ENCODE data around the gene MLH1. TPM values are rescaled to one million over a fixed set of nuclear protein-coding genes. Genes with fewer than 3 reads are reported as not detected.

The MLH1 gene
- total RNA-seq, 1 experiment from 2014 or later: 79.7 TPM

- POLR2A ChIA-PET (ENCODE audit: unreplicated experiment): interaction anchor here (0.7 kb wide), 1 partner anchor 331 kb away, joined by 6 read pairs; no protein-coding TSS in a partner anchor
- Histone ChIP-seq H2AFZ (ENCODE audit: low read length) (peak overlapping the region; percentile 99), H4K20me1 (ENCODE audit: low read length) (no peaks in the 10 kb centered on the region), H3K9me3 (ENCODE audit: low read length) (no peaks in the 10 kb centered on the region), H3K27me3 (ENCODE audit: low read length) (no peaks in the 10 kb centered on the region), H3K9me2 (replicated peaks; ENCODE audit: low read length) (no peaks in the 10 kb centered on the region), H3K27ac (ENCODE audit: low read length) (no peak overlapping the region), H3K36me3 (ENCODE audit: low read depth, low read length) (no peaks in the 10 kb centered on the region), H3K4me2 (ENCODE audit: low read length) (peak overlapping the region; percentile 100), H3F3A (ENCODE audit: low read length, unreplicated experiment) (no peaks in the 10 kb centered on the region), H3K79me2 (ENCODE audit: low read length) (no peaks in the 10 kb centered on the region), H3K9ac (ENCODE audit: low read length) (peak overlapping the region; percentile 35; the same call in 1 of the 2 replicates), H3K4me1 (ENCODE audit: insufficient read depth, low read length) (no peaks in the 10 kb centered on the region; the same call in 1 of the 2 replicates), H3K4me3 (ENCODE audit: low read length) (peak overlapping the region; percentile 77)
- TSS peak; percentile 22 for BruUV-seq (replicated peaks)
- CTCF ChIA-PET: interaction anchor here (0.5 kb wide), 1 partner anchor 16 kb away, joined by 3 read pairs; no protein-coding TSS in a partner anchor
- TF ChIP-seq EZH2phosphoT487 (IDR thresholded peaks at IDR 0.05; ENCODE audit: borderline replicate concordance, low read length) (no peak), EZH2 (IDR thresholded peaks at IDR 0.05; ENCODE audit: low read length, unreplicated experiment) (peak; percentile 29), CTCF (conservative IDR thresholded peaks at IDR 0.05; ENCODE audit: low read depth, low read length) (peak; percentile 25; the same call in 1 of the 2 replicates)
- intact Hi-C loops (cut with micrococcal nuclease): no loop called here
- ATAC-seq (peak; percentile 82), DNase-seq (peak; percentile 28)
Measured at GRCh38 chr3:36944012-36944640, 49.2 kb upstream of the MLH1 start.

GRCh38 chr3:36944641-36945270 is 48.6 kb upstream of the MLH1 start, which contains the start of gene TRANK1:
TRANK1 (minus strand) TSS chr3:36945054; CDS start chr3:36944809, 245 bp downstream.
- Histone ChIP-seq H3K9me2 (replicated peaks; ENCODE audit: low read length) (no peaks in the 10 kb centered on the region), H4K20me1 (ENCODE audit: low read length) (no peaks in the 10 kb centered on the region), H3K79me2 (ENCODE audit: low read length) (no peaks in the 10 kb centered on the region), H3K9ac (ENCODE audit: low read length) (peak within 1 kb of the TSS; percentile 35; the same call in 1 of the 2 replicates), H3F3A (ENCODE audit: low read length, unreplicated experiment) (no peaks in the 10 kb centered on the region), H3K27ac (ENCODE audit: low read length) (no peak within 1 kb of the TSS), H2AFZ (ENCODE audit: low read length) (peak within 1 kb of the TSS; percentile 99), H3K4me2 (ENCODE audit: low read length) (peak within 1 kb of the TSS; percentile 100), H3K27me3 (ENCODE audit: low read length) (no peaks in the 10 kb centered on the region), H3K4me1 (ENCODE audit: insufficient read depth, low read length) (no peaks in the 10 kb centered on the region; the same call in 1 of the 2 replicates), H3K9me3 (ENCODE audit: low read length) (no peaks in the 10 kb centered on the region), H3K4me3 (ENCODE audit: low read length) (peak within 1 kb of the TSS; percentile 77), H3K36me3 (ENCODE audit: low read depth, low read length) (no peaks in the 10 kb centered on the region)
- no peak for TF ChIP-seq EZH2 (IDR thresholded peaks at IDR 0.05; ENCODE audit: low read length, unreplicated experiment)
- no peak for TF ChIP-seq CTCF (conservative IDR thresholded peaks at IDR 0.05; ENCODE audit: low read depth, low read length)
- TF ChIP-seq EZH2phosphoT487 (IDR thresholded peaks at IDR 0.05; ENCODE audit: borderline replicate concordance, low read length): no peak
- BruUV-seq (replicated peaks): no TSS peak
- ChIA-PET POLR2A (ENCODE audit: unreplicated experiment) (interaction anchor here (0.7 kb wide), 1 partner anchor 331 kb away, joined by 6 read pairs; no protein-coding TSS in a partner anchor), CTCF (no interaction called here)
- intact Hi-C loops (cut with micrococcal nuclease): no loop called here
- ATAC-seq: peak; percentile 44
- DNase-seq: no peak

Data from PC-3 (cell line).